Omental fat pad (tissue), 4 donors: Measurements from ENCODE around the gene LRIG2. TPM values are rescaled to one million over a fixed set of nuclear protein-coding genes. Genes with fewer than 3 reads are reported as not detected.

Experiments used
- ATAC-seq: fragments of 150-250 bp; one replicate; pipeline ENCODE4 v1.9.1; 2016; ENCODE audit warnings: mild to moderate bottlenecking, moderate library complexity; ENCODE audit not compliant: low FRiP score
- DNase-seq: peaks from one replicate; pipeline ENCODE4 v3.0.0-alpha.2; 2019; ENCODE audit warnings: low spot score
- CTCF ChIP-seq, 3 donors: fragments of 450-650 bp; IDR thresholded peaks; one replicate each; pipeline ENCODE4 v1.5.1; 2016 to 2017; ENCODE audit warnings: antibody characterized with exemption in 3 of 3, mild to moderate bottlenecking in 3 of 3, moderate library complexity in 2 of 3
- total RNA-seq, 4 donors: library from RNA; depleted of rRNA; stranded (reverse); fragments of >200 nt; gene quantifications; one replicate each; pipeline ENCODE4 v1.1.0, GENCODE V29; 2016

Gene LRIG2
- total RNA-seq, 4 donors from 2014 or later, result 11.9 to 24.6 (median 16.1) TPM

DNA sequence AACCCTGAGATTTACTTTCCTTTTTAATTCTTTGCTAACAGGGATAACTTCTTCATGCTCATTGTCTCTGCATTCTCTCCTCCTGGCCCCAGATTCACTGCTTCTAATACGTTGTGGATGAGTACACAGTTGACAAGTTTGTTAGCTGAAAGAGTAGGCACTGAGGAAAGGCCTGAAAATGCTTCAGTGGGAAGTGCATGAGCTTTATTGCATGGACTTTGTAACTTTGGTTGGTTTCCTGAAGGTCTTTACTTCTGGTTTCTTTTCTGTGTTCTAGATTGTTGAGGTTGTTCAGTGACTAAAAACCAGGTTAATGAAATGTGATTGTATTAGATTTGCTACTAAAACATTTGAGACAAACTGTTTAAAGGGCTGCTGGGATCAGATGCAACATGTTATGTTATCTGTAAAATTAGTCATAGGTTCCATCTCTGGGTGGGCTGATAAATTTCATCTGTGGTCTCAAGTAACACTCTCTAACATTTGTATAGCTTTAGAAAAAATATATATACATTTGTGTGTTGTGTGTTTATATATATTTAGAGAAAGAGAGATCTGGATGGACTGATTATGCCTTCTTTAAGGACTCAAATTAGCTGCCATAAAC lies 19.1 kb downstream of the LRIG2 start:
- ATAC-seq (no peak), DNase-seq (no peak)
- TF ChIP-seq CTCF (IDR thresholded peaks at IDR 0.05), result no peak

DNA sequence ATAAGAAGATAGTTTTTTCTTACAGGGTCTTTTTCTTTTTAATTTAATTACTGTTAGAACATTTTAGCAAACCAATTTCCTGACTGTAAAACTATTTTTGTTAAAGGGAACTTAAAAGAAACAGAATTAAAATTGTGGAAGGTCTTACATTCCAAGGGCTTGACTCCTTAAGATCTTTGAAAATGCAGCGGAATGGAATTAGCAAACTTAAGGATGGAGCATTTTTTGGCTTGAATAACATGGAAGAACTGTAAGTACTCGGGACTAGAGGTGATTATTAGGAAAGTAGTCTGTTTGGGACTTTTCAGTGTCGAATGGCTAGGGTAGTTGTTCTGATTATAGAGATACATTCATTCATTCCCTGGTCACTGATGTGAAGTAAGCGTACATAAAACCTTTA lies 21.5 kb downstream of the LRIG2 start:
- no peak for ATAC-seq
- no peak for TF ChIP-seq CTCF (IDR thresholded peaks at IDR 0.05)
- DNase-seq, result no peak

- no peak for DNase-seq
- ATAC-seq, result no peak
- no peak for TF ChIP-seq CTCF (IDR thresholded peaks at IDR 0.05)
Measured at GRCh38 chr1:113095790-113096455, 22.9 kb downstream of the LRIG2 start.

GRCh38 chr1:113096493-113096892 lies 23.5 kb downstream of the LRIG2 start:
- TF ChIP-seq CTCF (IDR thresholded peaks at IDR 0.05), result no peak
- ATAC-seq (no peak), DNase-seq (no peak)

DNA sequence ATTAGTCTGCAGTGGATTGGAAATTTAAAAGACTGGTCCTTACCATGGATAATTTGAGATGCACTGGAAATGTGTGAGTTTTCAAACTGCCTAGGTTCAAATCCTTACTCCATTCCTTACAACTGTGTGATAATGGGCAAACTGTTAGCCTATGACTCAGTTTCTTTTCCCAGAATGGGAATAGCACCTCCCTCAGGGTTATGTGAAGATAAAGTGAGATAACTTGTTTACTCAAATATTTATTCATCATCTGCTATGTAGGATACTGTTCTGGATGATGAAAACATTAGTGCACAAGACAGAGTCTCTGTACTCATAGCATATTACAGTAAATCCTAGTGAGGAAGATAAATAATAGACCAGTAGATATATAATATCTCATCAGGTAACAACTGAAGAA lies 28.6 kb downstream of the LRIG2 start:
- DNase-seq (no peak), ATAC-seq (peak; percentile 82)
- no peak for TF ChIP-seq CTCF (IDR thresholded peaks at IDR 0.05)

DNA sequence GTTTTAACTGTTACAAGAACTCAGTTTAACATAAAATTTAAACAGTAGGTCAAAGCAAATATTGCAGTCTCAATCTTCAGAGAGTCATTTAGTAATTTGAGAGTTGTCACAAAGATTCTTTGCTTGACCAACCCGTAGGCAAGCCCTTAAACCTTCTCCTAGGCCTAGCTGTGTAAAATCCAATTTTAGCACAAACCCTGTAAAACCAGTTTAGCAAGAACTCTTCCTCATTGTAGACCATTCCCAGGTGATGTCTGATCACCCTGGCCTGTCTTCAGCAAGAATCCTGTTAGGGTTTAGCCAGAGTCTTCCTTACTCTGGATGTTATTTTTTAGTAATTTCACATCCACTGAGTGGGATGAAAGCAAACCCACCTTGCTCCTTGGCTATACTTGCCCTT lies 30.1 kb downstream of the LRIG2 start:
- no peak for DNase-seq

More for the DNA sequence above, 30.1 kb downstream of the LRIG2 start:
- ATAC-seq, result no peak
- no peak for TF ChIP-seq CTCF (IDR thresholded peaks at IDR 0.05)
